Erythroblast (primary cell): ENCODE results near the gene WFS1.

Experiments used
- GATA1 ChIP-seq: IDR thresholded peaks from 2 replicates; pipeline ENCODE4 v1.6.1; 2011; ENCODE audit warnings: low read depth, mild to moderate bottlenecking, control low read depth, low read length, moderate library complexity
- POLR2A ChIP-seq: IDR thresholded peaks from 2 replicates; pipeline ENCODE4 v1.6.1; 2011; ENCODE audit warnings: mild to moderate bottlenecking, low read length

DNA sequence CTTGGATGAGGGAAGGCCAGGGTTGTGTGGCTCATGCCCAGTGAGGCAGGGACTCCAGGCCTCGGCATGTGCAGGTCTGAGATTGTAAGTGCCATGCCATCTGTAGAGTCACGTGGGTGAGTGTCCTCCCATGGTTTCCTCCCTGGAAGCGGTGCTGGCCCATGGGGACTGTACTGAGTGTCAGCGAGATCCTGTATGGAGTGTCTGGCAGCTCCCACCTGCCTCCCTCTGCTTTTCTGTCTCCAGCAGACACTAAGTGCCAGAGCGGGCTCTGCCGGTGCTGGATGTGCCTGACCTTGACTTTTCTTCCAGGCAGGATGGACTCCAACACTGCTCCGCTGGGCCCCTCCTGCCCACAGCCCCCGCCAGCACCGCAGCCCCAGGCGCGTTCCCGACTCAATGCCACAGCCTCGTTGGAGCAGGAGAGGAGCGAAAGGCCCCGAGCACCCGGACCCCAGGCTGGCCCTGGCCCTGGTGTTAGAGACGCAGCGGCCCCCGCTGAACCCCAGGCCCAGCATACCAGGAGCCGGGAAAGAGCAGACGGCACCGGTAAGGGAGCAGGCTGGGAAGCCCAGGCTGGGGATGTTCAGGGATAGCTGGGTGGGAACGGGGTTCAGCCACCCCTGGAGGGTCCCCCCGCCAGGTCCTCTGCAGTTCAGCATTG lies 7.6 kb downstream of the WFS1 start:
- TF ChIP-seq POLR2A (no peak), GATA1 (no peak)
